Calu3 (cell line): ENCODE data around the gene EHMT2. TPM values are rescaled to one million over a fixed set of nuclear protein-coding genes. Genes with fewer than 3 reads are reported as not detected.

Source experiments
- BruUV-seq: library from RNA; stranded (reverse); fragments of 400-500 nt; replicated peaks from 2 replicates; lab custom pipeline; 2021; lab: Mats Ljungman, UMichigan
- CTCF ChIA-PET: fragments of 300-600 bp; sonication (Branson Sonifier 250); formaldehyde crosslinking; loops from one replicate; lab custom pipeline; 2022; ENCODE audit warnings: antibody characterized with exemption; lab: Charles Lee
- DNase-seq: peaks from one replicate; pipeline ENCODE4 v3.0.0; 2022
- H3K27ac Mint-ChIP-seq: one replicate; pipeline ENCODE4 v1.8.0; 2022; ENCODE audit warnings: mixed read lengths; ENCODE audit not compliant: unreplicated experiment
- H3K27me3 Mint-ChIP-seq: one replicate; pipeline ENCODE4 v1.8.0; 2022; ENCODE audit warnings: mixed read lengths; ENCODE audit not compliant: unreplicated experiment
- H3K36me3 Mint-ChIP-seq: one replicate; pipeline ENCODE4 v1.8.0; 2022; ENCODE audit warnings: mild to moderate bottlenecking, moderate library complexity, mixed read lengths; ENCODE audit not compliant: insufficient read depth, unreplicated experiment
- H3K4me1 Mint-ChIP-seq: one replicate; pipeline ENCODE4 v1.8.0; 2022; ENCODE audit warnings: mild to moderate bottlenecking, low read depth, mixed read lengths; ENCODE audit not compliant: unreplicated experiment
- H3K4me3 Mint-ChIP-seq: one replicate; pipeline ENCODE4 v1.8.0; 2022; ENCODE audit warnings: mild to moderate bottlenecking, low read depth, moderate library complexity, mixed read lengths; ENCODE audit not compliant: unreplicated experiment
- H3K9me3 Mint-ChIP-seq: one replicate; pipeline ENCODE4 v1.8.0; 2022; ENCODE audit warnings: low read depth, mixed read lengths; ENCODE audit not compliant: unreplicated experiment
- intact Hi-C: fragments of 100-400 bp; cut with micrococcal nuclease; formaldehyde crosslinking; loops from one replicate; pipeline ENCODE4 v1.10.0; 2022; ENCODE audit not compliant: unreplicated experiment
- total RNA-seq: library from RNA; stranded (reverse); gene quantifications from 2 replicates; pipeline ENCODE4 v1.2.3, GENCODE V29; 2022
- TF ChIP-seq, protein P1 (sequence below): fragments of 200-600 bp; IDR thresholded peaks from one replicate; pipeline ENCODE4 v1.8.0; 2022; ENCODE audit warnings: antibody characterized with exemption; ENCODE audit not compliant: unreplicated experiment

Gene EHMT2
- total RNA-seq, 1 experiment from 2014 or later = 138 TPM

DNA sequence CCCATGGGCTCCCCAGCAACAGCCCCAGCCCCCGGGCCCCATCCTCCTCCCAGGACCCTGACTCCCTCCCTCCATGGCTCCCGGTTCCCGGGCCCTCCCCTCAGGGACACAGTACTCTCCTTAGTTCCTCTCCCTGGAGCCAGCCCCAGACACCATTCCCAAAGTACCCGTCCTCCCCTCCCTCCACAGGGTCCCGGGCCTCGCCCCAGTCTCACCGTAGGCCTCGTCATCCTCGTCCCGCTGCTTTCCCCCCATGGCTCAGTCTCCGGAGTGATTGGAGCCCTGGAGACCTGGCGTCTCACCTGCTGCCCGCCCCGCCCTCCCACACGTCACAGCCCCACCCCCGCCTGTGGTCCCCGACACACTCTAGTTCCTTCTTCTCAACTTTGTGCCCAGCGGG, 18.8 kb downstream of the EHMT2 start, which contains the start of gene SLC44A4:
Gene SLC44A4, minus strand, starts transcription at position 272 of the 400 bp plus-strand sequence. Its CDS starts 17 bp downstream, at position 255.
- H3K27ac Mint-ChIP-seq = peak within 1 kb of the TSS; percentile 89
- H3K27me3 Mint-ChIP-seq = no peaks in the 10 kb centered on the region
- H3K4me3 Mint-ChIP-seq = peak within 1 kb of the TSS; percentile 88
- peaks cover 49% of the 10 kb centered on the region for H3K4me1 Mint-ChIP-seq
- BruUV-seq = no TSS peak
- peak; percentile 74 for DNase-seq
- TF ChIP-seq, protein P1, sequence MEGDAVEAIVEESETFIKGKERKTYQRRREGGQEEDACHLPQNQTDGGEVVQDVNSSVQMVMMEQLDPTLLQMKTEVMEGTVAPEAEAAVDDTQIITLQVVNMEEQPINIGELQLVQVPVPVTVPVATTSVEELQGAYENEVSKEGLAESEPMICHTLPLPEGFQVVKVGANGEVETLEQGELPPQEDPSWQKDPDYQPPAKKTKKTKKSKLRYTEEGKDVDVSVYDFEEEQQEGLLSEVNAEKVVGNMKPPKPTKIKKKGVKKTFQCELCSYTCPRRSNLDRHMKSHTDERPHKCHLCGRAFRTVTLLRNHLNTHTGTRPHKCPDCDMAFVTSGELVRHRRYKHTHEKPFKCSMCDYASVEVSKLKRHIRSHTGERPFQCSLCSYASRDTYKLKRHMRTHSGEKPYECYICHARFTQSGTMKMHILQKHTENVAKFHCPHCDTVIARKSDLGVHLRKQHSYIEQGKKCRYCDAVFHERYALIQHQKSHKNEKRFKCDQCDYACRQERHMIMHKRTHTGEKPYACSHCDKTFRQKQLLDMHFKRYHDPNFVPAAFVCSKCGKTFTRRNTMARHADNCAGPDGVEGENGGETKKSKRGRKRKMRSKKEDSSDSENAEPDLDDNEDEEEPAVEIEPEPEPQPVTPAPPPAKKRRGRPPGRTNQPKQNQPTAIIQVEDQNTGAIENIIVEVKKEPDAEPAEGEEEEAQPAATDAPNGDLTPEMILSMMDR = no peak
- CTCF ChIA-PET = interaction anchor here (0.5 to 1.1 kb wide), 4 partner anchors 9 to 153 kb away, joined by 3 read pairs; partner anchors contain the start of genes CFB, NELFE and SKIC2
- peaks cover 86% of the 10 kb centered on the region for H3K36me3 Mint-ChIP-seq
- H3K9me3 Mint-ChIP-seq = no peaks in the 10 kb centered on the region
- intact Hi-C loops = no loop called here

DNA sequence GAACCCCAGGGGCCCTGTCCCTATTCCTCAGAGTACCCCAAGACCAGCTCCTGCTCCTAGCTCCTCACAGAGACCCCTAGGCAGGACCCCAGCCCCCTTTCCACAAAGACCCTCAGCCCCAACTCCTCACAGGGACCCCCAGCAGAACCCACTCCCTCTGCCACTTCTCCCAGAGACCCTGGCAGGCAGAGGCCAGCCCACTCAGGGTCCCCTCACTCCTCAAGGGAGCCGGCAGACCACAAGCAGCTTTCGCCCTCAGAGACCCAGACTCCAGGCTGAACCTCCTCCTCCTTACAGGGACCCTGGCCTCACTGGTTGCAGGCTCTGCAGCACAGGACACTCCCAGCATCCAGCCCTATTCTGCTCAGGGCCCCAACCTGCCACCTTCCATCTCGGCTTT, 19.3 kb downstream of the EHMT2 start:
- Mint-ChIP-seq H3K27me3 (no peaks in the 10 kb centered on the region), H3K36me3 (peaks cover 90% of the 10 kb centered on the region), H3K4me3 (peak overlapping the region; percentile 88), H3K4me1 (peaks cover 49% of the 10 kb centered on the region), H3K27ac (peak overlapping the region; percentile 89), H3K9me3 (no peaks in the 10 kb centered on the region)
- TF ChIP-seq, protein P1 = no peak
- CTCF ChIA-PET = interaction anchor here (0.6 to 1.1 kb wide), 2 partner anchors 67 to 153 kb away, joined by 3 read pairs; partner anchors contain the start of gene CFB
- intact Hi-C loops = no loop called here
- no TSS peak for BruUV-seq
- DNase-seq = no peak

DNA sequence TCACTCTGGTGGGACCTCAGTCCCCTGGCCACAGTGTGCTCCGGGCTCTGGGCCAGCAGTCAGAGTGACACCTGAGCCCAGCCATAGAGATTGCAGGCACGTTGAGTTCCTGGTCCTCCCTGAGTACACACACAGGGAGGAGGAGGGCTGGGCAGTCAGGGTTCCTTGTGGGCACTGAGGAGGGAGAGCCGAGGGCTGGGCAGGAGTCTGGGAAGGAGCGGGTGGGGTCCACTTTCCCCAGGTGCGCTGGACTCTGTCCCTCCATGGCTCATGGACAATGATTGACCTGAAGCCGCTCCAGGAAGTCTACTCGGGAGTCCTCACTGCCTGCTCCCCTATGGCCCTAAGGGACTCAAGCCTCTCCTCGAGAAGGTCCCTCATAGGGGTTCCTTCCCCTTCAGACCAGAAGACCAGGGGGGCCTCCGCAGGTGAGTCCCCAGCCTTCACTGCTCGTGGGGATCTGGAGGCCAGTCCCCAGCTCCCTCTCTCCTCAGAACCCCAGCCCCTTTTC, 19.8 kb downstream of the EHMT2 start:
- Mint-ChIP-seq H3K36me3 (peaks cover 89% of the 10 kb centered on the region), H3K9me3 (no peaks in the 10 kb centered on the region), H3K27me3 (no peaks in the 10 kb centered on the region), H3K4me1 (peaks cover 49% of the 10 kb centered on the region), H3K27ac (peak overlapping the region; percentile 89), H3K4me3 (peak overlapping the region; percentile 88)
- TF ChIP-seq, protein P1 = no peak
- DNase-seq = peak; percentile 91
- CTCF ChIA-PET = interaction anchor here (0.5 to 1.1 kb wide), 2 partner anchors 68 to 123 kb away, joined by 3 to 7 read pairs; partner anchors contain the start of gene CFB
- no TSS peak for BruUV-seq
- intact Hi-C loops = no loop called here

DNA sequence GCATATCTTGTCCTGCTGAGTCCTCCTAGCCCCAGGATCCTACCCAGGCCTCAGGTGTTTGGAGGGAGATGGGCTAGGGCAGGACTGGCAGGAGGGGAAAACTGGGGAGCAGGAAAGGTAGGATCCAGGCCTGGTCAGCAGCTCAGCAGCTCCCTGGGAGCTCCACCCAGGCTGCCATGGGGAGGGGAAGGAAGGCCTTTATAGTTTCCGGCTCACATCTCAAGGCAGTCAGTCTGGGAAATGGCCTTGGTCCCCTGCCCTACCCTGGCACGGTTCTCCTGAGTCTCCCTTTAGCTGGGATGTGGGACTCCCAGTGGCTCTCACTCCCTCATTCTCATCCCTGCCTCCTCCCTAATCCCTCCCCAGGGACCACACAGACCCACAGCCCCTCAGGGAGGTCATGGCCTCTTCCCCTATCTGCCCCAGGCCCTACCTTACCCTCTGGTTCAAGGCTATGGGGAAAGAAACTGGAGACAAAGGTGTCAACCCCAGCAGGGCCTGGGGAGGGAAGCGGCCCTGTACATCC, 20.3 kb downstream of the EHMT2 start:
- TF ChIP-seq, protein P1 = no peak
- Mint-ChIP-seq H3K27ac (peak overlapping the region; percentile 89), H3K4me3 (peak overlapping the region; percentile 88), H3K9me3 (no peaks in the 10 kb centered on the region), H3K36me3 (peaks cover 84% of the 10 kb centered on the region), H3K27me3 (no peaks in the 10 kb centered on the region), H3K4me1 (peaks cover 49% of the 10 kb centered on the region)
- no TSS peak for BruUV-seq
- CTCF ChIA-PET = interaction anchor here (0.5 kb wide), 1 partner anchor 122 kb away, joined by 7 read pairs; no protein-coding TSS in a partner anchor
- DNase-seq = no peak
- intact Hi-C loops = no loop called here
